GM21825 (cell line): Measurements from ENCODE around the gene NEDD4L.

ENCODE experiments used
- ATAC-seq: cut with Tn5 transposase; IDR thresholded peaks from one replicate; pipeline ENCODE4 v1.9.1; 2021; ENCODE audit warnings: mild to moderate bottlenecking, moderate library complexity; ENCODE audit not compliant: unreplicated experiment

Gene NEDD4L

DNA sequence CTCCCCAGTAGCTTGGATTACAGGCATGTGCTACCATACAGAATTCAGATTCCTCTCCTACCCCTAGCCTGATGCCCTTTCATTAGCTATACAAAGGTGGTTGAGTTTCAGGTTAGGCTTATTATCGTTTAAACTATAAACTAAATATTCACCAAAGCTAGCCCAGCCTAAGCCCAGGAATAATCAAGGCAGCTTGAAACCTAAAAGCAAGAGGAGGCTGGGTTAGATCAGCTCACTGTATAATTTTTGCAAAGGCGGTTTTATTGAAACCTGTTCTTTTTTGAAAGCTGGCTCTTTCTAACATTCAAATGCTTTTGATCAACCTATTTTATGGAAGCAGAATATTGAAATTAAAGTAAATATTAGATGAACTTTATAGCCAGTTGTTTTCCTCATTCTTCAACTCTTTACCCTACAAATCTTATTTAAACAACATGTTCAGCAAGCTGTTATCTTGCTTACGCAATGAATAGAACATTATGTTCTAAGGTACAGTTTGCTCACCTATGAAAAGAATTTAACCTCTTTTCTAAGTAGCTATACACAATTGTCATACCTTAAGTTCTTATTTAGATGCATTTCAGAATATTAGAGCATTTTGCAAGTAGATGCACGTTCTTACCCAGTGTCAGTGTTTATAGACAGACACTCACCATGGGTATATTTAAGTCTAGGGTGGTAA lies 241.6 kb downstream of the NEDD4L start:
- no peak for ATAC-seq

DNA sequence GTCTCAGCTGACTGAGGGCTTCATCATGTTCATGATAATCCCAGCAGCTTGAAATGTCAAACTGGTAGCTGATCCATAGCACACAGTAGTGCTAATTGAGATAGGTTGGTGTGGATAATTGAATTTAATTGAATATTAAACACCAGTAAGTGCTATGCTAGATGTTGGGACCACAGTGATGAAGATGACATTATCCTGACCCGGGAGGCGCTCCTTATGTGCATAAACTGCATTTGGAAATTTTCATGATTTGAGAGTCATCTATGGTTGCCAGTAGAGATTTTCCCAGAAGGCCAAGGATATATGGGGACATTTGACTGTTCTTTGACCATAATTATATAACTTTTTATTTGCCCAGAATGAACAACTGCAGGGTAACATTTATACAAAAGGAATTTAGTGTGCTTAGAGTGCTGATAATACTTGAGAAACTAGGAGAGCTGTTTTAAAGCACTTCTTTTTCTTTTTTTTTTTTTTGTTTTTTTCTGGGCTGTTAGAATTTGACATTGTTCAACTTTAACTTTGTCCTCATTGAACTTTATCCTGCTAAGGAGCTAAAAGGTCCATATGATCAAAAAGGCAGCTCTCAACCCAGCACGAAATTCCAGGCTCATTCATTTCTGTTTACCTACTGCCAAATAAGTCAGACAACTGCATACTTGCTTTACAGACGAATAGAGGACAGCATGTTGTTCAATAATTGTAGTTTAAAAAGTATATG lies 242.8 kb downstream of the NEDD4L start:
- ATAC-seq = no peak

DNA sequence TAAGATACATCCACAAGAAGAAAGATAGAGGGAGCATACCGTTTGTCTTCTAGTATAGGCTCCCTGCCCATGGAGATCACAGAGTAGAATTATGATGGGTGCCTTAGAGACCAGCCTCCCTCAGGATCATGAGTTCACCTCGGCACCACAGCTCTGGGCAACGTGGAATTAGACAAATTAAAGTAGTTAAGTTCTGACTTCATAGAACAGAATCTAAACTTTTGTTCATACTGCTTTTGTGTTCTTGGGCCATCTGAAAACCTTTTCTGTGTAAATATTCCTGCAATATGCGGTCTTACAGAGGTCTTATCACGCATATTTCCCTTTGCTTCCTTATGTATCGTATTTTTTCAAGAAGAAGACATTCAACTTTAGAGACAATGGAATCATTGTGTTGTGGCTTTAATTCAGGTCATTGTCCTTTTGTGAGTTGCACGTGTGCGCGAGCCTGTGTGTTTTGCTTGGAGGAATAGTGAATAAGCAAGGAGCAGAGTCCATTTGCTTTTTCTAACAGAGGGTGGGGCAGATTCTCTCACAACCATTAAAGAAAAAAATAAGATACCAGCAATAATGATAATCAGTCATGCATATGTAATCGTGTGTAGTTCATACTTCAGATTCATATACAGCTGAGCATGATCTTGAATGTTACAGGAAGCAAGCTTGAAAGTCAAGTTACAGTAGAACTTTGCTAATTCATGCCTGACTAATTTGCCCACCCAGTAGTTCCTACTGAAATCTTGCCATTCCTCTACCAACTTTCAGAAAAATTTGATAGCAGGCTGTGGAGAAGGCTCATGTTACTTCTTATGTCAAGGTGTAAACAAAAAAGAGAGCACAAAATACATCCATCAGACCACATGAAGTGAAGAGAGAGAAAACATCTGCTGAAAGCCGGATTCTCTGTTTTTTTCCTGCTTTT lies 243.6 kb downstream of the NEDD4L start:
- ATAC-seq = no peak

DNA sequence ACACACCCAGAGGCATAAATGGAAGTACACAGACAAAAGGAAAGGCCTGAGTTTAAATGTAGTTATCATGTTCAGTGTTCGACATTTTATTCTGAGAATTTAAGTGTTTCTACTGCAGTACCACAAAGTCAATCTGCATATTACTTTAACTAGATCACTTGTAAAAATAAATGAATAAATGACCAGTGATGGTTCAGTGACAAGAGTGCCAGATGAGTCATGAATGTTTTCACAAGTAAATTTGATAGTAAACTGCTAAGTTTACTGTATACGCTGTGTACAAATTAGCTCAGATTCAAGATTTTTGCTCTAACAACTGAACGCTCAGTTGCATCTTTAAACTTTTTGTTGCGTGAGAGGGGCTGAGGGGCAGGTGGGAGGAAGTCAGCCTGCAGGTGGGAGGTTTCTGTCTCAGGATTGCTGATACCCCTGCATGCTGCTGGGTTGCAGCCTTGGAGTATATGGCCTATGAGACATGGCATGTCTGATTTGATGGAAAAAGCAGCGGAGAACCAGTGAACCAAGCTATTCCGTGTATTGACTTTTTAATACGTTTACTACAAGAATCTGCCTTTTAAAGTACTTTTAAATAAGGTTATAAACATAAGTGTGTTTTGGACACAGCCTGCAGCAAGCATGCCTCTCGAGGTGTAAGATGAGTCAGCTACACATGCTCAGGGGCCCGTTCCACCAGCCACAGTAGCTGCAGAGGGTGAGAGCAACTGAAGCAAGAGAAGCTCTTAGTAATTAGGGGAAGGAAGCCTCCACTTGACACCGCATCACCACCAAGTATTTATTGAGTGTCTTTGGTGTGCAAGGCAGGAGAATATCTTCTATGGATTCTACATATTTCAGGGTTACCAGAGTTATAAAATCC lies 245.1 kb downstream of the NEDD4L start:
- peak; percentile 68 for ATAC-seq

DNA sequence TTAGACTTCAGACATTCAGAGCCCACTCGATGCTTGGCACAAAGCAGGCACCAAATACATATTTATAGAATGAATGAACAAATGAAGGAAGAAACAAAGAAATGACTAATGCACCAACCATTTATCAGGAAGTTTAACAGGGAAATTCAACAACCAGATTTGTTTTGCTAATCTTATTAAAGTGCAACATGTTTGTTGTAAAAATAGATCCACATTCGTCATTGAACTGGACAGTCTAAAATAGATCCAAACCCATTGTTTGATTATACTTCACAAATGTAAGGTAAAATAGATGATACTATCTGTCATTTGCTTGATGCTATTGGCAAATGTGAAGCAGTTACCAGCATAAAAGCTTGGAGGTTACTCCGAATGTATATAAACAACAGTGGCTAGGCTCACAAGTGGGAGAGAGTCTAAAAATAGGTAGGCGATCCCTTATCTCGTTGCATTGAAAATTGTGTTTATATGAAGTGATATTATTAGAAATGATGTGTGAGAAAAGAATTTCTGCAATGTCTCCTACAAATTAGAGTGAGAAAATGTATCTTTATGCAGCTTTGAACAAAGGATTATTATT lies 246.2 kb downstream of the NEDD4L start:
- ATAC-seq = no peak

DNA sequence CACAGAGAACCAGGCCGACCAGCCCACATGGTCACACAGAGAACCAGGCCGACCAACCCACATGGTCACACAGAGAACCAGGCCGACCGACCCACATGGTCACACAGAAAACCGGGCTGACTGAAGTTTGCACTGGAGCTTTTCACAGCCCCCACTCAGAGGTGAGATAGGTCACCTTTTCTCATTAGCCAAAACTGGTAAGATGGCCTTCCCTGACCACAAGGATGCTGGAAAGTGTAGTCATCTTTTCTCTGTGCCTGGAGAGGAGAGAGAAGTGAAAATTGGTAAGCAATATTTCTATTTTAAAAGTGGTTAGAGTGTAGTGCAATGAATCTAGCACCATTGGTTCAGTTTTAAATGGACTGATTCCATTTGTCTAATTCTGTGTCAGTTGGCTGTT lies 247.1 kb downstream of the NEDD4L start:
- no peak for ATAC-seq

DNA sequence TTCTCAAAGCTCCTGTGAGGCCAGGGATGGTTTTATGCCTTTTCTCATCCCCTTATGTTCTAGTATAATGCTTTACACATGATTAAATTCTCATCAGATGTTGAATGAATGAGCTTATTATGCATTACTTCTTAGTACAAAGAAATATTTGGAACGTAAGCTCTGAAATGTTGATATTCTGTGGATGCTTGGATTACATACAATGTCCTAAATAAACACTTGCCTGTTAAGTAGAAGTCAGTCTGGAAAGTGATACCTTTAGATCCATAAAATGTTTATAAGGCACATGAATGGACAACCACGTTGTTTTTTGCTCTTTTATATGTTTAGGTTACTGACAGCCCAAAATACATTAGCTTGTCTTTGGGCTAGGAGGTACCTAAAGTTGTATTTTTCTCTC lies 248.6 kb downstream of the NEDD4L start:
- ATAC-seq = no peak

DNA sequence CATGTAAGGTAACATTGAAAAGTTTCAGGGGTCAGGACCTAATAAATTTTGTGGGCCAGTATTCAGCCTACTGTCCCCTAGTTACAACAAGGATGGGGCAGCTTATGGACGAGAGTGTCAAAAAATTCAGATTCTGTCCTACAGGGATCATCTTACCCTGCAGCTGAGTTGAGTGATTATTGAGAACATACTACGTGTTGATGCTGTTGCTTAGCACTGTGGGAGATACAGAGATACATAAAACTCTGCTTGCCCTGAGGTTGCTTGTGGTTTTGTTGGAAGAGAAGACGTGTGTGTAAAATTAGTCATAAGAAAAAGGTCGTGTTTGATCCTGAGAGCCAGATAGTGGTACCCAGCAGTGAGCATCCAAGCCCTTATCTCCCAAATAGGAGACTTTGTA lies 253.2 kb downstream of the NEDD4L start:
- no peak for ATAC-seq

DNA sequence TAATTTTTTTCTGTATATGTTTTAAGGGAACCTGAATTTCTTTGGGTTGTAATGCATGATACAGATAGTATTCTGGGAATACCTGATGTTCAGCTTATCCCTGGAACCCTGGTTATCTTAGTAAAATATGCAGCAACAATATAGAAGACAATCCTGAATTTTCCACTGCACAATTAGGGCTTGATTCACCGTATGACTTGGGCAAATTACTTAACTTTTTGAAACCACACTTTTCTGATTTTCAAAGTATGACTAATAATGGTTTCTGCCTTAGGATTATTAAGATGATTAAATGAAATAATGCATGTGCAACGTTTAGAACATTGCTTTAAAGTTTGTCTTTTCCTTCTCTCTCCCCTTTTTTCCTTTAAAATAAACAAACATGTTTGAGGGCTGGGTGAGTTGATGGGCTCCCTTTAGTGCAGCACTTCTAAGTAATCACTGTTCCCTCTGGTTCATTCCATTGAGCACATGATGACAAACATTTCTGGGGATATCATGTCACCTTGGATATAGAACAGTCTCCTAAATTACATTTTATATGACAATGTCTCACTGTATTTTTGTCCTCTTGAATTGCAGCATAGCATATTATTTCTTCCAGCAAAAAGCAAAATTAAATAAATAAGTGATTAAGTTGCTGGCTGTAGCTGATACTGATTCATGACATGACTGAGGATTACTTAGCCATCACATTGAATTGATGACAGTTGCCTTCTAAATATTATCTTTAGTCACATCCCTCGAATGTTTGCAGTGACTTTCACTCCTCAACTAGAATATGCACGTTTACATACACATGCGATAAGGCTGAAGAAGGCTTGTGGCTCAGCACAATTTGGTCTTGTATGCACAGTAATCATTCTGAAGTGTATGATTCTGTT lies 254.5 kb downstream of the NEDD4L start:
- no peak for ATAC-seq

DNA sequence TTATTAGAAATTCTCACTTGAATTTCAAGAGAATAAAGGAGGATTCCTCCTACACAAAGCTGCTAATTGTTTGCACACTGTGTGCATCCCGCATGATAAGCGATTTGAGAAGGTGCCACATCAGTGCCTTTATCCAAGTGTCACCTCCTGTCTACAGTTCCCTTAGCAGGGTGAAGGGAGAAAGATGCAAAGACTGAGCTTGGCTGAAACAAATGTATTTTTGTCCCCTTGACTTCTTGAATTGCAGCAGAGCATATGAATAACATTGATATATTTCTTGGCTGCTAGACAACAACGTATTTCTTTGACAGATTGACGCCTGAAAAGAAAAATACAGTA lies 255.1 kb downstream of the NEDD4L start:
- no peak for ATAC-seq

DNA sequence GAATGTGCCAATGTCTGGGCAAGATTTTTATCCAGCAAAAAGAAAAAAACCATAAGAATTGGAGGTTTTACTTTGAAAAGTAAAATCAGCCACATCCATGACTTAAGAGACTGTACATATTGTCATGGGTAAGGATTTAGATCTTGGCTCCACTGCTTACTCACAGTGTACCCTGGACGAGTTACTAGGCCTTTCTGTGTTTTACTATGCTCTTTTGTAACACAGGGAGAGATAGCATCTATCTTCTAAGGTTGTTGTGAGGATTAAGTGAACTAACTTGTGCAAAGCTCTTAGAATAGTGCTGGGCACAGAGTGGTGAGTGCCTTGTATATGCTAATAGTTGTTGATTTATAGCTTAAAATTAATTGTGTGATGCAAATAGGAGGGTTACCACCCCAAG lies 255.9 kb downstream of the NEDD4L start:
- no peak for ATAC-seq

DNA sequence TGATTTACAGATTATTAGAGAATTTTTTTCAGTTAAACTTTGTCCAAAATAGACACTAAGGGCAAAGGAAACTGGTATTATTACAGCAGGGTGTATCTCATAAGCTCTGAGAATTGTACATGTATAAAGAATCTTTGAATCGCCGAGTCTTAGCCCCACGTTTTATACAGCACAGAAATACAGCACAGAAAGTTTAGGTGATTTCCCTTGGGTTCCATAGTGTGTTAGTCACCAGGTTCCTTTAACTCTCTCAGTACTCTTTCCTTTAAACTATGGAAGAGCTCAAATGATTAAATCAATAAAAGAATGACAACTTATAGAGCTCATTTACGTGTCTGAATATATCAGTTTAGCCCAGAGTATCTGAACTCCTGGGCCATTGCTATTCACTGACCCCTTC lies 256.8 kb downstream of the NEDD4L start:
- no peak for ATAC-seq

DNA sequence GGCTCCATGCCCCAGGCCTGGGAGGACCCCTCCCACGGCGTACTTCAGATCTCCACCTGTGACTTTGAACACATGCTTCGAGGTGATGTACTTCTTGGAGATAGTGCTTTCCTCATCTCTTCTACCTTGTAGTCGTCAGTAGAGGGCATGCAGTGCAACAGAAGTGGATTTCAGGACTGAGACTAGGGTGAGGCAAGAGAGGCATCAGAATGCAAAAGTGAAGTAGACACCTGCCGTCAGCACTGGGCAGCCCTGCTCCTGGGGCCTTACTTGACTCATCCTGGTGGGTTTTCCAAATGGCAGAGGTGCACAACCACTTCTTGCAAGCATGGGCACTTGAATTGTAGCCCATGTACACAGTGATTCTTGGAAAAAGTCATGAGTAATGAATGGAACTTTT lies 258.8 kb downstream of the NEDD4L start:
- ATAC-seq = no peak

DNA sequence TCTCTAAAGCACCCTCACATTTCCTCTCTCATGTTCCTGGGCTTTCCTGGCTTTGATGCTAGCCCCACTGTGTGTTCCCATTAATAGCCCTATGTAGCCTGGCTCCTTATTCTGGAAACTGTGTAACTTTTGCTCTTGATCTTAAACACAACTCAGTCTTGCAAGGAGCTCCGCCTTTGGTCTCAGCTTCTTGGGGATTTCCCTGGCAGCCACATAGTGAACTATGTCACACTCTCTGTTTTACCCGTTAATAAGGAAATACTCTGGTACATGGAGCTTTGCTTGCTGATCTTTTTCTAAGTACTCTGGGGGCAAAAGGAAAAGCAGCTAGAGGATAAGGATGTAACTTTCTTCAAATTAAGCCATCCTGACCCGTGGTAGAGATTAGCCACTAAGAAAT lies 259.3 kb downstream of the NEDD4L start:
- ATAC-seq = peak; percentile 84

DNA sequence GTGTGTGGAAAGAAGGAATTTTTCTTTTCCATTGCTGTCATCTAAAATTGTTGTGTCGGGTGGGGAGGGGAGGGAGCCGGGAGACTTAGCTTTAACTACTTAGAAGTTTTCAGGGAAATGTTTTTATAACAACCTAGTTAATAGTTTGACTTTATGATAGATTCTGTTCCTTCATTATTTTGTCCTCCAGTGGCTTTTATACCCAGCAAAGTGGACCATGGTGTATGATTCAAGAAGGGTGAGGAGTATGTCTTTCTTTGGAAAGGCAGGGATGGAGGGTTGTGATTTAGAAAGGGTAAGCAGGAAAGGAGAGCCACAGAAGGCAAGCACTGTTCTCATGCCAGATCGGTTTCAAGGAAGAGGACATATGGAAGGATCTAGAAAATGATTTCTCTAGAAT lies 261.8 kb downstream of the NEDD4L start:
- no peak for ATAC-seq

DNA sequence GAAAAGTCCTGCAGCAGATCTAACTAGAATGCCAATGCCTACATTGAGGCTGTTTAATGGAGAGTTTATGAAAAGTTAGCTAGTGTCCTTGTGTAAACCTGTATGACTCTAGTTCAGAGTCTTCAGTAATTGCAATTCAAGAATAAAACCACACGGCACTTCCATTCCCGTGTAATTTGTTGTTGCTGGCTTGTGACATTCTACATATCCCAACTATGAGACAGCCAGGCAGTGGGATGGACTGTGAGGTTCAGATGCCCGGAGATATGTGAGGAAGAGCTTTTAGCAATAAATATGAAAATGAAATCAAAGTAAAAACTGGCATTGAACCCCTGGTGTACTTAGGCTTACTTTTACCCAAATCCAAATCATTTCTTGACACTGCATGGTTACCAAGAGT lies 263.4 kb downstream of the NEDD4L start:
- ATAC-seq = no peak

DNA sequence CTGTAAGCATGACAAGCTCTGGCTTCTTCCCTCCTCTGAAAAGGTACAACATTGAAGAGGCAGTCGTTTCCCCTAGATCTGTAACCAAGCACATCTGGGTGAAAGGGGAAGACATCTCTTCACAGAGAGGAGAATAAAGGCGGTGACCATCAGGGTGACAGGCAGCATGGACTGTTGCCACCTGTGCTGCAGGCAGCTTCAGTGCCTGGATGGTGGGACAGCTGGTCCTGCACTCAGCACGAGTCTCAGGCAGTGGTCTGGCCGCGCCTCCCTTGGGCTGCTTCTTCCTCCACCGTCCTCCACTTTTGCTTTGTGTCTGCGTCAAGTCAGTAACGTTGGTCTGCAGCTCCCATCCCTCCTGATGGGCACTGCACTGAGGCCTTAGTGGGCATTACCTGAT lies 264.4 kb downstream of the NEDD4L start:
- ATAC-seq = no peak

DNA sequence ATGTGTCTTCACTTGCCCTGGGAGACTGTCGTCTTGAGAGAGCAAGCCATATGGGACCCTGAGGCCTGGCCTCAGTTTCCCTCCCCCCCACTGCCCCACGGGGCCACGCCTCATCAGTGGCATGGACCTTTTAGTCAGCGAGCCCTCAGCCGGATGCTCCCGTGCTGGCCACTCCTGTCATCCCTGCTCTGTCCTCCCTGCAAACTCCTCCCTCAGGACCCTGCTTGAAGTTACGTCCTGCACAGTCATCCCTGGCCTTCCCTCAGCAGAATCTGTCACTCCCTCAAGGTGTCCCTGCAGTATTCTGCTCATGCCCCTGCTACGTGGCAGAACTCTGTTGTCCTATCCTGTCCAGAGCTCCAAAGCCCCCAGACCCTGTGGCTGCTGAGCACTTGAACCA lies 265.1 kb downstream of the NEDD4L start:
- ATAC-seq = no peak

DNA sequence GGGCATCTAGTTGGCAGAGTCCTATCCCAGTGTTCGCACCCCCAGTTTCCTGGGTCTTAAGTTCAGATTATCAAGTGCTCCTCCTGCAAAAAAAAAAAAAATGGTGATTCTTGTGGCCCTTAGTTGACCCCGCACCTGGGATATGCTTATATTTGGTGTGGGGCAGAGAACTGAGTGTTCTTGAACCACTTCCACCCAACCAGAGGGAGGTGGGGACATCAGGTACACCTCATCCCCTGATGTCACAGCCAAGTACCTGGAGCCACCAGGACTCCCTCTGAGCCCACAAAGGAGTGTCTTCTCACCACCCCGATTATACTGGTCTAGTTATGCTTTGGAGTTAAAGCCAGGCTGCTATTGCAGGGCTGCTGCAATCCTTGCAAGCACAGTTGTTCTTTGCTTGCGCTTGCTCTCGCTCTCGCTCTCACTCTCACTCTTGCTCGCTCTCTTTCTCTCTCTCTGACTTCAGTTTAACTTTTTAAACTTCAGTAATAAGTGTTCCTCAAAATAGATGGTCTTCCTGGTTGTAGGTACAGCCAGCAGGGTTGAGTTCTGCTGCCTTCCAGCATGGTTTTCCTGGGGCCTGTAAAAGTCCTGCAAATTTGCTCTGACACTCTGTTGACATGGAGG lies 265.7 kb downstream of the NEDD4L start:
- no peak for ATAC-seq
